Mesendoderm (in vitro differentiated cells): ENCODE measurements around the gene CACNA1C.

Experiments
- DNase-seq: peaks from one replicate; pipeline ENCODE4 v3.0.0; 2013
- H2AK5ac ChIP-seq: 2 replicates; pipeline ENCODE4 v1.6.1; 2013; ENCODE audit warnings: low read length, inconsistent platforms
- H2BK120ac ChIP-seq: 2 replicates; pipeline ENCODE4 v1.6.1; 2013; ENCODE audit warnings: low read depth, mild to moderate bottlenecking, low read length, moderate library complexity, mixed read lengths
- H2BK15ac ChIP-seq: replicated peaks from 2 replicates; pipeline ENCODE4 v1.6.1; 2013; ENCODE audit warnings: low read depth, mild to moderate bottlenecking, moderate library complexity
- H2BK5ac ChIP-seq: 2 replicates; pipeline ENCODE4 v1.6.1; 2013; ENCODE audit warnings: low read length, inconsistent platforms
- H3K18ac ChIP-seq: 2 replicates; pipeline ENCODE4 v1.6.1; 2013; ENCODE audit warnings: mild to moderate bottlenecking, low read length, mixed read lengths
- H3K23ac ChIP-seq: one replicate; pipeline ENCODE4 v1.6.1; 2013; ENCODE audit warnings: low read length
- H3K27ac ChIP-seq: 2 replicates; pipeline ENCODE4 v1.5.1; 2013; ENCODE audit warnings: low read depth, mild to moderate bottlenecking, inconsistent platforms, low read length, moderate library complexity
- H3K27me3 ChIP-seq: 2 replicates; pipeline ENCODE4 v1.6.1; 2013; ENCODE audit warnings: low read length, control low read depth, mild to moderate bottlenecking, inconsistent platforms; ENCODE audit not compliant: insufficient read depth, poor library complexity
- H3K36me3 ChIP-seq: 2 replicates; pipeline ENCODE4 v1.6.1; 2013; ENCODE audit warnings: low read length, inconsistent platforms; ENCODE audit not compliant: control insufficient read depth, insufficient read depth
- H3K4ac ChIP-seq: one replicate; pipeline ENCODE4 v1.6.1; 2013; ENCODE audit warnings: low read depth, mild to moderate bottlenecking, low read length, moderate library complexity
- H3K4me1 ChIP-seq: 2 replicates; pipeline ENCODE4 v1.6.1; 2013; ENCODE audit warnings: low read depth, low read length, inconsistent platforms; ENCODE audit not compliant: control insufficient read depth
- H3K4me2 ChIP-seq: 2 replicates; pipeline ENCODE4 v1.6.1; 2013; ENCODE audit warnings: low read length
- H3K4me3 ChIP-seq: 2 replicates; pipeline ENCODE4 v1.5.1; 2013; ENCODE audit warnings: mild to moderate bottlenecking, low read length
- H3K56ac ChIP-seq: one replicate; pipeline ENCODE4 v1.6.1; 2013; ENCODE audit warnings: low read length
- H3K79me1 ChIP-seq: 2 replicates; pipeline ENCODE4 v1.6.1; 2013; ENCODE audit warnings: low read length, inconsistent platforms
- H3K79me2 ChIP-seq: 2 replicates; pipeline ENCODE4 v1.6.1; 2013; ENCODE audit warnings: mild to moderate bottlenecking, low read length; ENCODE audit not compliant: control insufficient read depth, insufficient read depth
- H3K9ac ChIP-seq: 2 replicates; pipeline ENCODE4 v1.6.1; 2013; ENCODE audit warnings: low read length, inconsistent platforms
- H4K5ac ChIP-seq: one replicate; pipeline ENCODE4 v1.6.1; 2013; ENCODE audit warnings: low read length
- H4K8ac ChIP-seq: one replicate; pipeline ENCODE4 v1.6.1; 2013; ENCODE audit warnings: low read depth, mild to moderate bottlenecking, control low read depth, low read length, moderate library complexity
- WGBS: extraction: QIAGEN DNeasy Blood & Tissue Kit; methylation state at CpG from one replicate; pipeline ENCODE4 v1.1.7; 2013; ENCODE audit warnings: low lambda C conversion rate, missing lambda C conversion rate; ENCODE audit not compliant: insufficient coverage; ENCODE audit errors: extremely low coverage; 5-methylcytosine and 5-hydroxymethylcytosine counted together

The CACNA1C gene

GRCh38 chr12:2439332-2440100 lies 386.7 kb downstream of the CACNA1C start:
- Histone ChIP-seq H4K5ac (no peak overlapping the region), H3K23ac (no peak overlapping the region), H3K27me3 (no peaks in the 10 kb centered on the region), H2BK15ac (no peak overlapping the region), H2BK120ac (no peak overlapping the region), H3K79me2 (no peaks in the 10 kb centered on the region), H2BK5ac (no peak overlapping the region), H2AK5ac (no peak overlapping the region), H3K79me1 (no peaks in the 10 kb centered on the region), H4K8ac (no peak overlapping the region), H3K4me2 (no peak overlapping the region), H3K4me1 (no peaks in the 10 kb centered on the region), H3K9ac (no peak overlapping the region), H3K4me3 (no peak overlapping the region), H3K18ac (no peak overlapping the region), H3K27ac (no peak overlapping the region), H3K56ac (no peak overlapping the region), H3K4ac (no peak overlapping the region), H3K36me3 (no peaks in the 10 kb centered on the region)
- no peak for DNase-seq
- WGBS, result no CpG with 5 or more reads among the region's 11 CpGs

- Histone ChIP-seq H3K27me3 (no peaks in the 10 kb centered on the region), H3K23ac (no peak overlapping the region), H3K4me3 (no peak overlapping the region)
Observed at GRCh38 chr12:2443776-2444175, 391.0 kb downstream of the CACNA1C start.

GRCh38 chr12:2445968-2446367 lies 393.2 kb downstream of the CACNA1C start:
- no peak overlapping the region for H2BK5ac ChIP-seq
- no peak for DNase-seq
- no peak overlapping the region for H3K4ac ChIP-seq
- no peaks in the 10 kb centered on the region for H3K4me1 ChIP-seq
- H3K56ac ChIP-seq, result no peak overlapping the region
- H2AK5ac ChIP-seq, result no peak overlapping the region
- H3K9ac ChIP-seq, result no peak overlapping the region
- no peak overlapping the region for H4K5ac ChIP-seq
- WGBS, result no CpG with 5 or more reads among the region's 1 CpG
- no peak overlapping the region for H3K18ac ChIP-seq
- no peak overlapping the region for H3K4me3 ChIP-seq
- no peak overlapping the region for H2BK15ac ChIP-seq
- H3K27ac ChIP-seq, result no peak overlapping the region
- H3K23ac ChIP-seq, result no peak overlapping the region
- H2BK120ac ChIP-seq, result no peak overlapping the region
- no peaks in the 10 kb centered on the region for H3K79me2 ChIP-seq
- no peak overlapping the region for H3K4me2 ChIP-seq
- no peak overlapping the region for H4K8ac ChIP-seq
- H3K27me3 ChIP-seq, result no peaks in the 10 kb centered on the region
- H3K36me3 ChIP-seq, result no peaks in the 10 kb centered on the region
- H3K79me1 ChIP-seq, result no peaks in the 10 kb centered on the region

More at GRCh38 chr12:2443776-2444175, 391.0 kb downstream of the CACNA1C start:
- WGBS, result no CpG with 5 or more reads among the region's 7 CpGs
- Histone ChIP-seq H3K79me2 (no peaks in the 10 kb centered on the region), H4K5ac (no peak overlapping the region), H3K27ac (no peak overlapping the region), H2BK120ac (no peak overlapping the region), H2BK5ac (no peak overlapping the region), H3K4me2 (no peak overlapping the region), H3K4me1 (no peaks in the 10 kb centered on the region), H2AK5ac (no peak overlapping the region), H2BK15ac (no peak overlapping the region), H3K9ac (no peak overlapping the region), H4K8ac (no peak overlapping the region), H3K36me3 (no peaks in the 10 kb centered on the region), H3K18ac (no peak overlapping the region), H3K79me1 (no peaks in the 10 kb centered on the region), H3K4ac (no peak overlapping the region), H3K56ac (no peak overlapping the region)
- DNase-seq, result no peak

- Histone ChIP-seq H3K9ac (no peak overlapping the region), H2BK120ac (no peak overlapping the region), H4K8ac (no peak overlapping the region), H3K4me3 (no peak overlapping the region), H4K5ac (no peak overlapping the region), H3K27ac (no peak overlapping the region), H2AK5ac (no peak overlapping the region), H3K79me2 (no peaks in the 10 kb centered on the region), H3K56ac (no peak overlapping the region), H3K27me3 (no peaks in the 10 kb centered on the region), H2BK5ac (no peak overlapping the region), H3K4me2 (no peak overlapping the region), H3K4ac (no peak overlapping the region), H2BK15ac (no peak overlapping the region), H3K23ac (no peak overlapping the region), H3K36me3 (no peaks in the 10 kb centered on the region), H3K4me1 (no peaks in the 10 kb centered on the region), H3K18ac (no peak overlapping the region), H3K79me1 (no peaks in the 10 kb centered on the region)
- DNase-seq, result no peak
- WGBS, result no CpG with 5 or more reads among the region's 10 CpGs
Observed at GRCh38 chr12:2447861-2448260, 395.1 kb downstream of the CACNA1C start.

- DNase-seq, result no peak
- H4K5ac ChIP-seq, result no peak overlapping the region
- no CpG with 5 or more reads among the region's 6 CpGs for WGBS
- H3K4me1 ChIP-seq, result no peaks in the 10 kb centered on the region
- no peaks in the 10 kb centered on the region for H3K79me1 ChIP-seq
- H3K79me2 ChIP-seq, result no peaks in the 10 kb centered on the region
- no peaks in the 10 kb centered on the region for H3K27me3 ChIP-seq
- no peak overlapping the region for H3K18ac ChIP-seq
- H3K23ac ChIP-seq, result no peak overlapping the region
- H2BK5ac ChIP-seq, result no peak overlapping the region
- H3K4me3 ChIP-seq, result no peak overlapping the region
- no peak overlapping the region for H2BK15ac ChIP-seq
- H2BK120ac ChIP-seq, result no peak overlapping the region
- no peaks in the 10 kb centered on the region for H3K36me3 ChIP-seq
- H3K4me2 ChIP-seq, result no peak overlapping the region
- no peak overlapping the region for H3K9ac ChIP-seq
- no peak overlapping the region for H2AK5ac ChIP-seq
- no peak overlapping the region for H3K4ac ChIP-seq
- no peak overlapping the region for H3K56ac ChIP-seq
- no peak overlapping the region for H3K27ac ChIP-seq
- H4K8ac ChIP-seq, result no peak overlapping the region
Observed at GRCh38 chr12:2449586-2449985, 396.8 kb downstream of the CACNA1C start.

GRCh38 chr12:2450553-2450952 lies 397.8 kb downstream of the CACNA1C start:
- Histone ChIP-seq H3K4ac (no peak overlapping the region), H3K27me3 (no peaks in the 10 kb centered on the region), H3K18ac (no peak overlapping the region), H3K27ac (no peak overlapping the region), H4K8ac (no peak overlapping the region), H3K36me3 (no peaks in the 10 kb centered on the region), H3K23ac (no peak overlapping the region), H3K79me2 (no peaks in the 10 kb centered on the region), H3K4me1 (no peaks in the 10 kb centered on the region), H3K9ac (no peak overlapping the region), H2AK5ac (no peak overlapping the region), H3K79me1 (no peaks in the 10 kb centered on the region), H3K4me3 (no peak overlapping the region), H3K4me2 (no peak overlapping the region), H4K5ac (no peak overlapping the region), H2BK120ac (no peak overlapping the region), H2BK5ac (no peak overlapping the region), H3K56ac (no peak overlapping the region), H2BK15ac (no peak overlapping the region)
- no peak for DNase-seq
- no CpG with 5 or more reads among the region's 9 CpGs for WGBS
